ENCODE data around the gene FCHSD2. TPM values are rescaled to one million over a fixed set of nuclear protein-coding genes. Genes with fewer than 3 reads are reported as not detected.
"Not testable (repeated sequence)": the region's sequence is repeated elsewhere in the genome, so short reads cannot be mapped to it uniquely, and the experiment has no call there.

The FCHSD2 gene
- total RNA-seq, 1 donor from 2014 or later = 22.2 TPM

DNA sequence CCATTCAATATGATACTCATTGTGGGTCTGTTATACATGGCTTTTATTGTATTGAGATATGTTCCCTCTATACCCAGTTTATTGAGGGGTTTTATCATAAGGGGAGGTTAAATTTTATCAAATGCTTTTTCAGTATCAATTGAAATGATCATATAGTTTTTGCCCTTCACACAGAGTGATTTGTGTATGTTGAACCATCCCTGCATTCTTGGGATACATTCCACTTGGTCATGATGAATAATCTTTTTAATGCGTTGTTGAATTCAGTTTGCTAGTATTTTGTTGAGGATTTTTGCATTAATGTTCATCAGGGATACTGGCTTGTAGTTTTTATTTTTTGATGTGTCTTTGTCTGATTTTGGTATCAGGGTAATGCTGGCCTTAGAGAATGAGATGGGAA is 229.9 kb downstream of the FCHSD2 start:
- no peaks in the 10 kb centered on the region for H3F3A ChIP-seq (ENCODE audit: low read depth)
- DNase-seq (ENCODE audit: low spot score) = no peak
- no peaks in the 10 kb centered on the region for H4K20me1 ChIP-seq (ENCODE audit: low read depth)
- peaks cover 2% of the 10 kb centered on the region for H3K27me3 Mint-ChIP-seq (ENCODE audit: insufficient read depth, low read depth)
- H3K27me3 ChIP-seq = no peaks in the 10 kb centered on the region
- H3K9me3 ChIP-seq (ENCODE audit: low read depth) = peaks cover 8% of the 10 kb centered on the region
- no peak overlapping the region for H2AFZ ChIP-seq (replicated peaks)
- no peaks in the 10 kb centered on the region for H3K4me1 ChIP-seq
- TF ChIP-seq, protein P1, sequence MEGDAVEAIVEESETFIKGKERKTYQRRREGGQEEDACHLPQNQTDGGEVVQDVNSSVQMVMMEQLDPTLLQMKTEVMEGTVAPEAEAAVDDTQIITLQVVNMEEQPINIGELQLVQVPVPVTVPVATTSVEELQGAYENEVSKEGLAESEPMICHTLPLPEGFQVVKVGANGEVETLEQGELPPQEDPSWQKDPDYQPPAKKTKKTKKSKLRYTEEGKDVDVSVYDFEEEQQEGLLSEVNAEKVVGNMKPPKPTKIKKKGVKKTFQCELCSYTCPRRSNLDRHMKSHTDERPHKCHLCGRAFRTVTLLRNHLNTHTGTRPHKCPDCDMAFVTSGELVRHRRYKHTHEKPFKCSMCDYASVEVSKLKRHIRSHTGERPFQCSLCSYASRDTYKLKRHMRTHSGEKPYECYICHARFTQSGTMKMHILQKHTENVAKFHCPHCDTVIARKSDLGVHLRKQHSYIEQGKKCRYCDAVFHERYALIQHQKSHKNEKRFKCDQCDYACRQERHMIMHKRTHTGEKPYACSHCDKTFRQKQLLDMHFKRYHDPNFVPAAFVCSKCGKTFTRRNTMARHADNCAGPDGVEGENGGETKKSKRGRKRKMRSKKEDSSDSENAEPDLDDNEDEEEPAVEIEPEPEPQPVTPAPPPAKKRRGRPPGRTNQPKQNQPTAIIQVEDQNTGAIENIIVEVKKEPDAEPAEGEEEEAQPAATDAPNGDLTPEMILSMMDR (IDR thresholded peaks at IDR 0.05) = no peak
- TF ChIP-seq EZH2phosphoT487 (IDR thresholded peaks at IDR 0.05) (no peak), EZH2 (IDR thresholded peaks at IDR 0.05) (no peak)
- H3K4me2 ChIP-seq = no peak overlapping the region
- no peak overlapping the region for H3K27ac Mint-ChIP-seq
- no peaks in the 10 kb centered on the region for H3K4me1 Mint-ChIP-seq
- peaks cover 76% of the 10 kb centered on the region for H3K9me3 Mint-ChIP-seq
- peaks cover 61% of the 10 kb centered on the region for H3K36me3 Mint-ChIP-seq
- no peaks in the 10 kb centered on the region for H3K79me2 ChIP-seq (ENCODE audit: low read depth)
- no peaks in the 10 kb centered on the region for H3K36me3 ChIP-seq
- no peak overlapping the region for H3K27ac ChIP-seq
- H3K4me3 ChIP-seq = no peak overlapping the region
- no peak overlapping the region for H3K4me3 Mint-ChIP-seq
- H3K9ac ChIP-seq = no peak overlapping the region

DNA sequence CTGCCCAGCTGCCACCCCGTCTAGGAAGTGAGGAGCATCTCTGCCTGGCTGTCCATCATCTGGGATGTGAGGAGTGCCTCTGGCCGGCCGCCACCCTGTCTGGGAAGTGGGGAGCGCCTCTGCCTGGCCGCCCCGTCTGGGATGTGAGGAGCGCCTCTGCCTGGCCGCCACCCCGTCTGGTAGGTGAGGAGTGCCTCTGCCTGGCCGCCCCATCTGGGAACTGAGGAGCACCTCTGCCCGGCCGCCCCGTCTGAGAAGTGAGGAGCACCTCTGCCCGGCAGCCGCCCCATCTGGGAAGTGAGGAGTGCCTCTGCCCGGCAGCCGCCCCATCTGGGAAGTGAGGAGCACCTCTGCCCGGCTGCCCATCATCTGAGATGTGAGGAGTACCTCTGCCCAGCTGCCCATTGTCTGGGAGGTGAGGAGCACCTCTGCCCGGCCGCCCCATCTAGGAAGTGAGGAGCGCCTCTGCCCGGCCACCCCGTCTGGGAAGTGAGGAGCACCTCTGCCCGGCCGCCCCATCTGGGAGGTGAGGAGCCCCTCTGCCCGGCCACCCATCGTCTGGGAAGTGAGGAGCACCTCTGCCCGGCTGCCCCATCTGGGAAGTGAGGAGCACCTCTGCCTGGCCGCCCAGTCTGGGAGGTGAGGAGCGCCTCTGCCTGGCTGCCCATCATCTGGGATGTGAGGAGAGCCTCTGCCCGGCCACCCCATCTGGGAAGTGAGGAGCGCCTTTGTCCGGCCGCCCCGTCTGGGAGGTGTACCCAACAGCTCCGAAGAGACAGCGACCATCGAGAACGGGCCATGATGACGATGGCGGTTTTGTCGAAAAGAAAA is 232.3 kb downstream of the FCHSD2 start:
- not testable (repeated sequence) for H3K27ac Mint-ChIP-seq; H2AFZ ChIP-seq (replicated peaks); H3K4me1 Mint-ChIP-seq; H3F3A ChIP-seq (ENCODE audit: low read depth); H4K20me1 ChIP-seq (ENCODE audit: low read depth); H3K27me3 Mint-ChIP-seq (ENCODE audit: insufficient read depth, low read depth); H3K27ac ChIP-seq; H3K4me3 ChIP-seq; H3K27me3 ChIP-seq; DNase-seq (ENCODE audit: low spot score); H3K4me3 Mint-ChIP-seq; H3K4me1 ChIP-seq; H3K9ac ChIP-seq; H3K4me2 ChIP-seq; H3K36me3 ChIP-seq; H3K79me2 ChIP-seq (ENCODE audit: low read depth)
- peaks cover 78% of the 10 kb centered on the region for H3K9me3 Mint-ChIP-seq
- H3K36me3 Mint-ChIP-seq = peaks cover 61% of the 10 kb centered on the region
- H3K9me3 ChIP-seq (ENCODE audit: low read depth) = peaks cover 13% of the 10 kb centered on the region

DNA sequence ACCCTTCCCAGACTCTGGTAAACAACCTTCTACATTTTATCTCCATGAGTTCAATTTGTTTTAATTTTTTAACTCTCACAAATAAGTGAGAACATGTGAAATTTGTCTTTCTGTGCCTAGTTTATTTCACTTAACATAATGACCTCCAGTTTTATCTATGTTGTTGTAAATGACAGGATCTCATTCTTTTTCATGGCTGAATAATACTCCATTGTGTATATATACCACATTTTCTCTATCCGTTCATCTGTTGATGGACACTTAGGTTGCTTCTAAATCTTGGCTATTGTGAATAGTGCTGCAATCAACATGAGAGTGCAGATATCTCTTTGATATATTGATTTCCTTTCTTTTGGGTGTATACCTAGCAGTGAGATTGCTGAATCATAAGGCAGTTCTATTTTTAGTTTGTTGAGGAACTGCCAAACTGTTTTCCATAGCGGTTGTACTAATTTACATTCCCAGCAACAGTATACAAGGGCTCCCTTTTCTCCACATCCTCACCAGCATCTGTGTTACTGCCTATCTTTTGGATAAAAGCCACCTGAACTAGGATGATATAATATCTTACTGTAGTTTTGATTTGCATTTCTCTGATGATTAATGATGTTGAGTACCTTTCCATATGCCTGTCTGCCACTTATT is 234.0 kb downstream of the FCHSD2 start:
- no peak overlapping the region for H3K4me2 ChIP-seq
- no peak for DNase-seq (ENCODE audit: low spot score)
- no peaks in the 10 kb centered on the region for H3K27me3 ChIP-seq
- TF ChIP-seq EZH2phosphoT487 (IDR thresholded peaks at IDR 0.05) (no peak), EZH2 (IDR thresholded peaks at IDR 0.05) (no peak)
- TF ChIP-seq, protein P1 (IDR thresholded peaks at IDR 0.05) = no peak
- peaks cover 63% of the 10 kb centered on the region for H3K9me3 Mint-ChIP-seq
- H3K27ac ChIP-seq = no peak overlapping the region
- no peaks in the 10 kb centered on the region for H3K79me2 ChIP-seq (ENCODE audit: low read depth)
- H3K4me3 ChIP-seq = no peak overlapping the region
- H3F3A ChIP-seq (ENCODE audit: low read depth) = peaks cover 6% of the 10 kb centered on the region
- no peak overlapping the region for H3K4me3 Mint-ChIP-seq
- peaks cover 50% of the 10 kb centered on the region for H3K36me3 Mint-ChIP-seq
- peaks cover 10% of the 10 kb centered on the region for H3K4me1 ChIP-seq
- H4K20me1 ChIP-seq (ENCODE audit: low read depth) = no peaks in the 10 kb centered on the region
- no peak overlapping the region for H3K27ac Mint-ChIP-seq
- H3K9me3 ChIP-seq (ENCODE audit: low read depth) = peaks cover 13% of the 10 kb centered on the region
- no peak overlapping the region for H3K9ac ChIP-seq
- peaks cover 8% of the 10 kb centered on the region for H3K4me1 Mint-ChIP-seq
- peaks cover 5% of the 10 kb centered on the region for H3K36me3 ChIP-seq
- peaks cover 2% of the 10 kb centered on the region for H3K27me3 Mint-ChIP-seq (ENCODE audit: insufficient read depth, low read depth)
- H2AFZ ChIP-seq (replicated peaks) = no peak overlapping the region

DNA sequence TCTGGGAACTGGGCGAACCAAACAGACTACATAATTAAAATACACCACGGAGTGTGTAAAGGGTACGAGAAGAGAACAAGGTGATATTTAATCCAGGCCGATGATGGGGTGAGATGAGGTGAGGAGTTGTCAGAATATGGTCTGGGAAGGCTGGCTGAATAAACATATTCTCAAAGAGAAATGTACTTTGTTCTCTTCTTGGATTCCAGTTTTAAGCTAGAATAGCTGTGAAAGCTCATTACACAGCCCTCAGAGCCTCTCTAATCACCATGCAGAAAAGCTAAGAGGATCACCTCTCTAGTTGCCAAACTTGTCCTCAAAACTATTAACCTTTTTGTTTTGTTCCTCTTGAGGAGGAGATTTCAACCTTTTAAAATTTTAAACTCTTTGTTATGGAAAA is 238.1 kb downstream of the FCHSD2 start:
- H3K36me3 Mint-ChIP-seq = peaks cover 34% of the 10 kb centered on the region
- peak; percentile 8 for DNase-seq (ENCODE audit: low spot score)
- H3K27ac Mint-ChIP-seq = no peak overlapping the region

More for the DNA sequence above, 238.1 kb downstream of the FCHSD2 start:
- Histone ChIP-seq H3K27me3 (no peaks in the 10 kb centered on the region), H3K4me3 (no peak overlapping the region), H3F3A (ENCODE audit: low read depth) (peaks cover 6% of the 10 kb centered on the region), H3K9me3 (ENCODE audit: low read depth) (peaks cover 5% of the 10 kb centered on the region), H3K4me1 (peaks cover 10% of the 10 kb centered on the region), H2AFZ (replicated peaks) (no peak overlapping the region), H4K20me1 (ENCODE audit: low read depth) (no peaks in the 10 kb centered on the region), H3K79me2 (ENCODE audit: low read depth) (no peaks in the 10 kb centered on the region), H3K4me2 (peak overlapping the region; percentile 11), H3K9ac (no peak overlapping the region), H3K27ac (peak overlapping the region; percentile 28), H3K36me3 (peaks cover 5% of the 10 kb centered on the region)
- Mint-ChIP-seq H3K4me3 (no peak overlapping the region), H3K27me3 (ENCODE audit: insufficient read depth, low read depth) (no peaks in the 10 kb centered on the region), H3K4me1 (peaks cover 8% of the 10 kb centered on the region), H3K9me3 (peaks cover 30% of the 10 kb centered on the region)
- TF ChIP-seq, protein P1 (IDR thresholded peaks at IDR 0.05) = no peak
- TF ChIP-seq EZH2 (IDR thresholded peaks at IDR 0.05) (no peak), EZH2phosphoT487 (IDR thresholded peaks at IDR 0.05) (no peak)
